IPS-11a (cell line): ENCODE results near the gene MYLK4.

Source experiments
- H3K4me3 ChIP-seq: one replicate; pipeline ENCODE4 v1.5.1; 2013; ENCODE audit warnings: low read depth, low read length, control low read depth

Gene MYLK4

GRCh38 chr6:2758980-2759379 is 8.3 kb upstream of the MYLK4 start:
- H3K4me3 ChIP-seq = no peak overlapping the region

- no peak overlapping the region for H3K4me3 ChIP-seq
Observed at GRCh38 chr6:2756687-2757224, 6.0 kb upstream of the MYLK4 start.

- H3K4me3 ChIP-seq = no peak overlapping the region
Observed at GRCh38 chr6:2756241-2756640, 5.5 kb upstream of the MYLK4 start.

- H3K4me3 ChIP-seq = no peak overlapping the region
Observed at GRCh38 chr6:2755456-2755855, 4.7 kb upstream of the MYLK4 start.

GRCh38 chr6:2754911-2755310 is 4.2 kb upstream of the MYLK4 start:
- no peak overlapping the region for H3K4me3 ChIP-seq

GRCh38 chr6:2754393-2754792 is 3.7 kb upstream of the MYLK4 start:
- no peak overlapping the region for H3K4me3 ChIP-seq

GRCh38 chr6:2753743-2754142 is 3.0 kb upstream of the MYLK4 start:
- H3K4me3 ChIP-seq = no peak overlapping the region

- H3K4me3 ChIP-seq = no peak overlapping the region
Observed at GRCh38 chr6:2753110-2753489, 2.4 kb upstream of the MYLK4 start.

GRCh38 chr6:2752477-2753109 is 1.9 kb upstream of the MYLK4 start:
- H3K4me3 ChIP-seq = no peak overlapping the region

GRCh38 chr6:2751871-2752270 is 1.1 kb upstream of the MYLK4 start:
- H3K4me3 ChIP-seq = no peak overlapping the region

GRCh38 chr6:2749969-2750600 is 637 bp downstream of the MYLK4 start:
- no peak overlapping the region for H3K4me3 ChIP-seq

- H3K4me3 ChIP-seq = no peak overlapping the region
Observed at GRCh38 chr6:2748183-2748582, 2.5 kb downstream of the MYLK4 start.

GRCh38 chr6:2746557-2747061 is 4.1 kb downstream of the MYLK4 start:
- no peak overlapping the region for H3K4me3 ChIP-seq

GRCh38 chr6:2745246-2745645 is 5.5 kb downstream of the MYLK4 start:
- H3K4me3 ChIP-seq = no peak overlapping the region

- H3K4me3 ChIP-seq = no peak overlapping the region
Observed at GRCh38 chr6:2744778-2745177, 5.9 kb downstream of the MYLK4 start.

- H3K4me3 ChIP-seq = no peak overlapping the region
Observed at GRCh38 chr6:2744209-2744771, 6.4 kb downstream of the MYLK4 start.

- no peak overlapping the region for H3K4me3 ChIP-seq
Observed at GRCh38 chr6:2743280-2744208, 7.2 kb downstream of the MYLK4 start.

- no peak overlapping the region for H3K4me3 ChIP-seq
Observed at GRCh38 chr6:2741756-2742155, 9.0 kb downstream of the MYLK4 start.

- no peak overlapping the region for H3K4me3 ChIP-seq
Observed at GRCh38 chr6:2740581-2740980, 10.1 kb downstream of the MYLK4 start.

GRCh38 chr6:2739335-2739734 is 11.4 kb downstream of the MYLK4 start:
- no peak overlapping the region for H3K4me3 ChIP-seq

- H3K4me3 ChIP-seq = no peak overlapping the region
Observed at GRCh38 chr6:2738373-2738979, 12.2 kb downstream of the MYLK4 start.
